ENCODE measurements around the gene TINCR.

The TINCR gene

GRCh38 chr19:5588906-5589676, 21.3 kb upstream of the TINCR start:
- no peak for DNase-seq

GRCh38 chr19:5588441-5588840, 20.7 kb upstream of the TINCR start:
- no peak for DNase-seq

DNA sequence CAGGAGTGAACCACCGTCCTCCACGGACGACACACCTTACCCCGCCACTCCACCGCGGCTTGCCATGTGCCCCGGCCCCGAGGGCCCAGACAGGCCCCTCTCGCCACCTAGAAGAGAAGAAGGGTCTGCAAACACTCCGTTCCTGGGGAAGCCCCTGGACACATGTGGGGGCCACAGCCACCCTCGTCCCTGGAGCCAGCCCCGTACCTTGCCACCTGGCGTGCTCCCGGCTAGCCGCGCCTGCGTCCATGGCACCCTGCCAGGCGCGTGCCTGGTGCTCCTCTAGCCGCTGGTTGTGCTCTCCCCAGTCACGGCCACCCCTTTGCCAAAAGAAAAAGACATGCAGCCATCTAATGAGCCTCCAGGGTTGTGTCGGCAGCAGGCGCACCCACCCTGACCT, 19.9 kb upstream of the TINCR start:
- DNase-seq, result no peak

GRCh38 chr19:5587071-5587455, 19.3 kb upstream of the TINCR start:
- DNase-seq, result no peak

GRCh38 chr19:5586300-5587070, 18.7 kb upstream of the TINCR start:
- no peak for DNase-seq

DNA sequence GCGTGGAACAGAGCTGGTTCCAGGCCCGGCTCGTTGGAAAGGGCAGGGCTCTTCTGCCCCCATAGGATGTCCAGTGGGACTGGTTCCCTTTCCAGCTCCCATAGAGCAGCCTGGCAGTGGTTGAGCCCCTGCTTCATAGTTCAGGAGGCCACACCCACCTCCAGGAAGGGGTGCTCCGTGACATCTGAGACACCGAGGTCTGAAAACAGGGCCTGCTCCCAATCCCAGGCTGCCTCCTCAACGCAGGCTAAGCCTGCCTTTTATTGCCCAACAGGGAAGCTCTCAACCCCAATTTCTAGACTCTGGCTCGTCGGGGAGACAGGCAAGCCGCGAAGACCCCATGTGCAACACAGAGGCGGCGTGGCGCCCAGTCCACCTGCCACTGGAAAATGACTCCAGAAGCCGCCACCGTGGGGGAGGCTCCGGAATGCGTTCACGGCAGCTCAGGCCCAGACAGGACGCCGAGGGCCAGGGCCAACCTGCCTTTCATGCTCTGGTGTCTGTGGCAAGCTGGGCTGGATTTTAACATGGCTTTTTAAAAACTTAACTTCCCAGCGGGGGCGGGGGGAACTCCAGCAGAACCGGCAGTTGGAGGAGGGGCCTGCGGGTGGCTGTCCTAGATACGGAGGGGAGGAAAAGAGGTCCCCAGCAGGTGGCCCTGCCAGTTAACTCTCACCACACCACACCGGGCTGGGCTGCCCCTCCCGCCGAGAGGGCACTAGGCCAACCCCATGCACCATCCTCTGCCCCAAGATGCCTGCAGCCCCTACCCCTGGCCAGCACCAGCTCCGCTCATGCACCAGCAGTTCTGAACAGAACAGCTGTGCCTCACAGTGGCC, 17.9 kb upstream of the TINCR start:
- peak in 1 of 4 experiments; percentile 9 for DNase-seq

DNA sequence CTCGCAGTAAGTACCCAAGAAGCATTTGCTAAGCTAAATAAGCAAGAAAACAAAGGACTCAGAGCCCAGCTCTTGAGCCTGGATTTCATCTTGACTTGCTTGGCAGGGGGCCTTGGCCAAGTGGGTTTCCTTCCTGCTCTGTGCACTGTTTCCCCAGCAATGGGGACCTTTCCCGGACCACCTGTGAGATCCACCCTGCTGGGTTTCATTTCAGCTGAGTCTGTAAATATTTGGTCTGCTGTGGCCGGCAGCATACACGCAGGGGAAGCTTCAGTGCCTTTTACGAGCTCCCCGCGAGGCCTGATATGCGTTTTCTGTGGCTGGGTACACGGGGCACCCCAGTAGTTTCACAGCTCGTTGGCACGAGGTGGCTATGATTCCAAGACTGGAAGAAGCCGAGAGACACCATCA, 12.4 kb upstream of the TINCR start:
- no peak for DNase-seq

GRCh38 chr19:5579697-5580096, 11.9 kb upstream of the TINCR start:
- DNase-seq, result no peak

- DNase-seq, result no peak
Measured at GRCh38 chr19:5579286-5579685, 11.5 kb upstream of the TINCR start.

DNA sequence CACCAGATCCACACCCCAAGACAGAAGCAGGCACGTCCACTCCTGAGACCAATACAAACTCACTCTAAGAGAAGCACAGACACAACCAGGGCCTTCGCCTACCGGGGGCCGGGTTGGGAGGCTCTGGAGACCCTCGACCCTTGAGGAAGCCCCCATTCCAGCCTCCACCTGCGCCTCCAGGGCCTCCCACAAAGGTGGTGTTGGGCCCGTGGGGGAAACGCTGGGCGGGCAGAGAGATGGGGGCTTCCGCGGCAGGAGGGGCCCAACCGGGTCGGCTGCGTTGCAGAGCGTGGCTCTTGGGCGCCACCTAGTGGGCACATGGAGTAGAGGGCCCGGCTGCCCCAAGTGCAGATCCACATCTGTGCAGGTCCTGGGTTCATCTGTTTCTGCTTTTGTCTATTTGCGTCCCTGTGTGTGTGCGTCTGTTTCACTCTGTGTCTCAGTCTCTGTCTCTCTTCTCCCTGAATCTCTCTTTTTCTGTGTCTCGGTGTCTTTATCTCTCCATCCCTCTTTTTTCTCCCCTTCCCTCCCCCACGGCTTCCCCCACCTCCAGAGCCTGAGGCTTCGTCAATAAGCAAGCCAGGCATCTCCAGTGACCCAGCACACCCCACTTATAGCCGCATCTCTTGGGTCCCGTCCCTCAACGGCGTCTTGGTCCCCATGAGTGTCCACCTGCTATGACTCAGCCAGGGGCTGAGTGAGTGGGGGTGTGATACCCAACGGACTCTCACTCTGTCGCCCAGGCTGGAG, 10.5 kb upstream of the TINCR start:
- peak; percentile 49 to 69 (median 56) for DNase-seq

GRCh38 chr19:5575590-5575989, 7.8 kb upstream of the TINCR start:
- DNase-seq, result no peak

DNA sequence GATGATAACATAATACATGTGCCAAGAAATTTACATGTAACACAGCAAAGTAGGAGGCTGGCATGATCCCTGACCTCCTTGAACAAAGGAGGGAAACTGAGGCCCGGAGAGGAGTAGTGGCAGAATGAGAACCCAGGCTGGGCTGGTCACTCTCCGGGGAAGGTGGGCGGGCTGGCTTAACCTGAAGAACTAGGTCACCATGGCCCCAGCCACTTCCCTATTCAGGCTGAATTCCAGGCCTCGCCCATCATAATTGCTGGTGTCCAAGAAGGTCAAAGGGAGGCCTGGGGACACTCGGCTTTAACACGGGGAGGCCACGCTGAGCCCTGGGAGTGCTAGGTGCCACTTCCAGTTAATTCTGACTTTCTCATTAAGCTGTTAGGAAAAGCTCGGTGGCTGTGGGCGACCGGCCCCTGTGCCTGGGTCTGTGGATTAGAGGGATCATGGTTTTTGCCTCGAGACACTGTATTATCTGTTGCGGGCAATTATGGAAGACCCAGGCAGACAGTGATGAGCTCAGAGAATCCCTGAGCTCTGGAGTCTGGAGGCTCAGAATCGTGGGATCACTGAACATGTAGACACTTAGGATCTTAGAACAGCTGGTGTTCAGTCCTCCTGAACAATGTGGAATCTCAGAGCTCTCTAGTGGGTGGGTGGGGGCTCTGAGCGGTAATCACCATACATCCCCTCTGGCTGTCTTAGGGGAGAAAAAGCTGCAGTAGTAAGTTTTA, 5.0 kb upstream of the TINCR start:
- no peak for DNase-seq

- no peak for DNase-seq
Measured at GRCh38 chr19:5571777-5572176, 4.0 kb upstream of the TINCR start.

DNA sequence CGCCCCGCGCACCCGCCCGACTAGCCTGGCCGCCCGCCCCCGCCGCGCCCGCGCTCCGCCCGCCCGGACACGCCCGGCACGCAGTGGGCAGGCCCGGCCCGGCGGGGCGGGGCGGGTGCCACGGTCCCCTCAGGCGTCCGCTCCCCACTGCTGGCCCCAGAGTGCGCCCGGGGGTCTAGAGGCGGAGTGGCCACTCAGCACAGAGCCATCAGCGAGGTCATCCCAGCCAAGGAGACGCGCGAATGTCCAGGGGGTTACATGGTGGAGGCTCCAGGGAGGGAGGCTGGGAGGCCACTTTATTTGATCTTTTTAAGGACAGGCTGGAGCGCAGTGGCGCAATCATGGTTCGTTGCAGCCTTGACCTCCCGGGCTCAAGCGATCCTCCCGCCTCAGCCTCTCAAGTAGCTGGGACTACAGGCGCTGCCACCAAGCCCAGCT, 236 bp upstream of the TINCR start:
- no peak for DNase-seq

DNA sequence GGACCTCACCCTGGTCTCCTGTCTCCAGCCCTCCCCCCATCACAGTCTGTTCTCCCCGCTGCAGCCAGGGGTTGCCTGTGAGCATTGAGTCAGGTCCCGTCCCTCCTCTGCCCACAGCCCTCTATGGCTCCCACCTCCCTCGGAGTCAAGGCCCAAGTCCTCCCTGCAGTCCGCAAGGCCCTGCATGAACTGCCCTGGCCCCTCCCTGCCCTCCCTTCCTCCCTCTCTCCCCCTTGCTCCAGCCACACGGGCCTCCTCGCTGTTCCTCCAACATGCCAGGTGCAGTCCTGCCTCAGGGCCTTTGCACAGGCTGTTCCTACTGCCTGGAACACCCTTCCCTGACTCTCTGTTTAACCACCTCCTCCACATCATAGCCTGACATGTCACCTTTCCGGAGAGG, 2.8 kb downstream of the TINCR start:
- no peak for DNase-seq

DNA sequence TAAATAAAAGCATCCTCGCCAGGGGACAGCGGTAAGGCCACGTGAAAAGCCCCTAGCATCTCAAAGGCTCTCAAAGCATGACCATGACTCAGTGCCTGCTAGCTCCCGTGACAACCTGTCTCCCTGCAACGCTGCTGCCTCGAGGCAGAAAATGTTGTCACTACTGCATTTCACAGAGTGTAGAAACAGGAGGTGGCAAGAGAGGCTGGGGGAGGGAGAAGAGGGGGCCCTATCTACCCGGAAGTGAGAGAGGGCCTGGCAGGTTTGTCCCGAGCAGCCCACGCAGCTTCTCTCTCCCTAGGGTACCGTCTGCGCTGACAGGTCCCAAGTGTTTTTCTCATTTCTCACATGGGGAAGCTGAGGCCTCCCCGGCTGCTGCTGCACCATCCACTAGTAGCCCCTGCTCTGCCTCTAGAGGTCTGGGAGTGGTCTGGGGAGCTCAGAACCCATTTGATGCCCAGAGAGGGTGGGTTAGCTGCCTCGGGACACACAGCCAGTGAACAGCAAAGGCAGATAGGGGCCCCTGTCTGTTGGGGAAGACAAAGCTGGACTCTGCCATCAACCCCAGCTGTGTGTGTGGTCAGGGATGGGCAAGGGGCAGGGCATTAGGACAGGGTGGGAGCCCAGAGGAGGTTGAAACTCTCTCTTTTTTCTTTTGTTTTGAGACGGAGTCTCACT, 3.7 kb downstream of the TINCR start:
- DNase-seq, result no peak

DNA sequence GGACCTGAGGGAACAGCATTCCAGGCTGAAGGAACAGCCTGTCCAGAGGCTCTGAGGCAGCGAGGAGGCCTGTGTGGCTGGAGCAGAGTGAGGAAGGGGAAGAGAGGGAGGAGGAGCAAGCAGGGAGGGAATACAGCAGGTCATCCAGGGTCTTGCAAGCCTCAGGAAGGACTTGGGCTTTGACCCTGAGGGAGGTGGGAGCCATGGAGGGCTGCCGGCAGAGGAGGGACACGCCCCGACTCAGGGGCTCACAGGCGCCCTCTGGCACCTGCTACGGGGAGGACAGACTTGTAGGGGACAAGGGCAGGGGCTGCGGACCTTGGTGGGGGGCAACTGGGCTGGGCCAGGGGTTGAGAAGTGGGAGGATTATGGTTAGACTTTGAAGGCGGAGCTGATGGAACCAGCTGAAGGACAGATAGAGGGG, 4.7 kb downstream of the TINCR start:
- DNase-seq, result no peak

GRCh38 chr19:5562280-5562679, 5.5 kb downstream of the TINCR start:
- no peak for DNase-seq

- no peak for DNase-seq
Measured at GRCh38 chr19:5561559-5561958, 6.2 kb downstream of the TINCR start.

DNA sequence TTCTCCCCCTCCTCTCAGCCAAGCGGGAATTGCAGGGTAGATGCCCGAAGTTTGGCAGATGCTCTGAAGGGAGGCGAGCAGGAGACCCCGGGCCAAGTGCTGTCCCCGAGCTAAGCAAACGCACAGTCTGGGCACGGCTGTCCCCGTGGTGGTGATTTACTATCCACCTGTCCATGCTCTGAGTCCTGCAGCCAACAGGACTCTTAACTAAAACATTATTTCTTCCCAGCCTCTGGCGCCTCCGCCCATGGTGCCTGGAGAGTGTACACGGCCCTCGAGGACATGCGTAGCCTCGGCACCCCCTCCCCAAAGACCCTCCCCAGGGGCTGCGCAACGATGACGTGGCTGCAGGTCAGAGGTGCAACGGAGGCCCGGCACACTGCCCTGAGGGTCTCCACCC, 7.6 kb downstream of the TINCR start:
- no peak for DNase-seq

GRCh38 chr19:5559804-5560133, 8.0 kb downstream of the TINCR start:
- no peak for DNase-seq

All from activated naive CD4-positive, alpha-beta T cell (primary cell).